GM12892 (cell line): Measurements from ENCODE around the gene NRXN3.

Experiments used
- POLR2A ChIP-seq: IDR thresholded peaks from 2 replicates; pipeline ENCODE4 v1.6.1; 2011; ENCODE audit warnings: low read depth, low read length, control low read depth
- POLR2AphosphoS5 ChIP-seq: IDR thresholded peaks from 2 replicates; pipeline ENCODE4 v1.6.1; 2011; ENCODE audit warnings: low read depth, low read length, control low read depth
- TAF1 ChIP-seq: IDR thresholded peaks from 2 replicates; pipeline ENCODE4 v1.6.1; 2011; ENCODE audit warnings: low read depth, mild to moderate bottlenecking, control low read depth, low read length, borderline replicate concordance

DNA sequence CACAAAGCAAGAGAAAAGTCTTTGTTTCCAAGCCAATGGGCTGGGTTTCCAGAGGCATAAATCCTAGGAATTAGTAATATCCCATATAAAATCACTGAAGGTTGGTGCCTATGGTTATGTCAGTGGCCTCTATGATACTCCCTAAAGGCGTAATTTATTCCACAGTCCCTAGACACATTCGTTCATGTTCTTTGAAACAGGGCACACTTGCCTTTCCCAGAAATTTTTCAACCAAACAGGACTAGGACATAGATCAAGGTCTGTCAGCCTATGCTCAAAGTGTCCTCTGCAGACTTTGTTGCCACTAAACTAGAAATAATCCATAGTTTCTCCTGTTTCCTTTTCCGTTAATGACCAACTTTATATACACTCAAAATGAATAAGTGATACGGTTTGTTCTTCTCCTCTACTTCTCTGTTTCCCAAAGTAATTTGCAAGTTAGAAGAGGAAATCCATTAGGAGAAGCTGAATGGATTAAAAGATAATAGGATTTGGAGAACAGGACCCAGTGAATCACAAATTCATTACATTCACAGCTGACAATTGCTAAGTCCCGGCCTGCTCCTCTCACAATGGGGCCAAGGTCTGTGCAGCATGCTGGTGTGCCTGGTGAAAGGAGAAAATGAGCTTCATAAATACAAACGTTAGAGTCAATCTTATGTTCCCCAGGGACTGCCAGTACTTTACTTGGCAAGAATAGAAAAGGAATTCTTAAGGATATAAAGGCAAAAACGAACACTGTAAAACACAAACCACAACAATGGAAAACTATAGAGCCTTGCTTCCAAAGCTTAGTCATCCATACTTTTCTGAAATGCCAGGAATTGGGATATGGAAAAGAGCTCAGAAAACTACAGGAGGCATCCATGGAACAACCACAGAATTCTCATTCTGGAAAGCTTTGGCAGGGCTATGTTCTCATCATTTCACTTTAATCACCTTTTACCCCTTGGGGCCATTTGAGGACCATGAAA is 966.2 kb downstream of the NRXN3 start:
- TF ChIP-seq POLR2A (no peak), TAF1 (no peak), POLR2AphosphoS5 (no peak)
